K562 (cell line): ENCODE measurements around the gene GDF9. TPM values are rescaled to one million over a fixed set of nuclear protein-coding genes. Genes with fewer than 3 reads are reported as not detected.
A peak's percentile ranks its signal among the peaks of the same experiment; 100 is the strongest.

ENCODE experiments used
- CEBPG ChIP-seq, 3 experiments: fragments of 200-800 bp in 1 of 3; sonication (Bioruptor generic) in 1 of 3; sonication (generic) in 1 of 3; formaldehyde crosslinking in 1 of 3; IDR thresholded peaks in 2 of 3; conservative IDR thresholded peaks in 1 of 3; 2 replicates each; pipeline versions ENCODE4 v1.6.1 to v1.8.0; 2016 to 2022; ENCODE audit warnings: missing compliant biosample characterization in 2 of 3, missing genetic modification characterization in 2 of 3, mild to moderate bottlenecking in 1 of 3, missing genetic modification reagents in 1 of 3
- FOXM1 ChIP-seq, 2 experiments: fragments of 450-650 bp in 1 of 2; sonication (generic) in 1 of 2; formaldehyde crosslinking in 1 of 2; IDR thresholded peaks; 2 replicates each; pipeline versions ENCODE4 v1.6.1 to v1.9.0; 2017 to 2022; ENCODE audit warnings: low read depth in 2 of 2, mild to moderate bottlenecking in 2 of 2, missing genetic modification reagents in 1 of 2, moderate library complexity in 1 of 2
- HMGN3 ChIP-seq: IDR thresholded peaks from 2 replicates; pipeline ENCODE4 v1.6.1; 2011; ENCODE audit warnings: borderline replicate concordance, low read depth, mild to moderate bottlenecking, mixed read lengths, low read length; ENCODE audit not compliant: insufficient read length; ENCODE audit errors: extremely low read depth
- MBD1 ChIP-seq: fragments of 250-450 bp; sonication (Bioruptor Pico); IDR thresholded peaks from 2 replicates; pipeline ENCODE4 v1.8.0; 2022; ENCODE audit warnings: inconsistent platforms
- MCM3 ChIP-seq: fragments of 450-650 bp; IDR thresholded peaks from 2 replicates; pipeline ENCODE4 v1.6.1; 2016
- MITF ChIP-seq: IDR thresholded peaks from 2 replicates; pipeline ENCODE4 v1.6.1; 2014; ENCODE audit warnings: antibody characterized with exemption
- MYNN ChIP-seq, 2 experiments: sonication (generic); formaldehyde crosslinking in 1 of 2; IDR thresholded peaks; 2 replicates each; pipeline versions ENCODE4 v1.5.0 to v1.6.1; 2016 to 2020; ENCODE audit warnings: antibody characterized with exemption in 1 of 2, missing genetic modification reagents in 1 of 2
- RBM17 ChIP-seq: fragments of 200-400 bp; formaldehyde crosslinking; IDR thresholded peaks from 2 replicates; pipeline ENCODE4 v1.6.1; 2017; ENCODE audit warnings: low read depth, mild to moderate bottlenecking, low read length, borderline replicate concordance
- RBM34 ChIP-seq: fragments of 200-400 bp; formaldehyde crosslinking; IDR thresholded peaks from 2 replicates; pipeline ENCODE4 v1.6.1; 2018; ENCODE audit warnings: low read length, borderline replicate concordance; ENCODE audit not compliant: insufficient read depth
- SRSF9 ChIP-seq: fragments of 200-400 bp; formaldehyde crosslinking; IDR thresholded peaks from 2 replicates; pipeline ENCODE4 v1.6.1; 2017; ENCODE audit warnings: low read depth, low read length, borderline replicate concordance
- THRAP3 ChIP-seq: fragments of 450-650 bp; IDR thresholded peaks from 2 replicates; pipeline ENCODE4 v1.6.1; 2016; ENCODE audit warnings: mild to moderate bottlenecking, inconsistent platforms, borderline replicate concordance
- ZBTB26 ChIP-seq: fragments of 450-650 bp; formaldehyde crosslinking; IDR thresholded peaks from 2 replicates; pipeline ENCODE4 v1.4.0; 2022; ENCODE audit warnings: missing genetic modification characterization
- ZC3H11A ChIP-seq: IDR thresholded peaks from 2 replicates; pipeline ENCODE4 v1.6.1; 2012; ENCODE audit warnings: low read depth, low read length, improper control_type of control experiment
- ZKSCAN1 ChIP-seq: fragments of 150-350 bp; IDR thresholded peaks from 2 replicates; pipeline ENCODE4 v1.6.1; 2016; ENCODE audit warnings: low read depth, low read length
- ZNF217 ChIP-seq: sonication (generic); formaldehyde crosslinking; IDR thresholded peaks from 2 replicates; pipeline ENCODE4 v1.8.0; 2022; ENCODE audit warnings: mild to moderate bottlenecking, missing genetic modification reagents
- ZNF518B ChIP-seq: fragments of 250-450 bp; sonication (Bioruptor Pico); IDR thresholded peaks from 2 replicates; pipeline ENCODE4 v1.5.0; 2021; ENCODE audit warnings: mild to moderate bottlenecking, moderate library complexity
- ZSCAN29 ChIP-seq: fragments of 450-650 bp; IDR thresholded peaks from 2 replicates; pipeline ENCODE4 v1.6.1; 2017
- polyA plus RNA-seq, 8 experiments: library from polyadenylated mRNA; depleted of rRNA in 4 of 8; stranded (reverse) in 5 of 8; unstranded in 3 of 8; fragments of >200 nt; fragmentation: Nextera tagmentation in 2 of 8; fragmentation: Illumina TruSeq in 1 of 8; extraction: Ambion mirVana in 2 of 8; extraction: Trizol in 1 of 8; gene quantifications; 2 replicates each; pipeline versions ENCODE4 v1.2.1 to v1.2.3, GENCODE V29; 2011 to 2014; ENCODE audit warnings: inconsistent platforms in 1 of 8, missing spikeins in 1 of 8
- total RNA-seq, 7 experiments: library from RNA; depleted of rRNA in 6 of 7; stranded (reverse); fragments of >200 nt in 6 of 7; fragmentation: Illumina TruSeq in 2 of 7; extraction: Trizol in 2 of 7; gene quantifications; 2 replicates each; pipeline versions ENCODE4 v1.2.1 to v1.2.3, GENCODE V29; 2011 to 2021; ENCODE audit warnings: low replicate concordance in 1 of 7

Gene GDF9
- total and polyA plus RNA-seq, 9 of the 15 experiments (the other 6 are each of a cell fraction or from before 2014, with no cell fraction given), result 0.10 to 0.70 (median 0.20) TPM; not detected in 1

GRCh38 chr5:132866342-132867045, at the start of gene GDF9, which contains the start of gene UQCRQ (continued):
- TF ChIP-seq MBD1 (CRISPR knock-in tag) (no peak), FOXM1 (IDR thresholded peaks at IDR 0.05; ENCODE audit: low read depth) (no peak), FOXM1 (CRISPR knock-in tag; IDR thresholded peaks at IDR 0.05; ENCODE audit: low read depth) (peak; percentile 45; the same call in 1 of the 2 replicates), ZNF217 (CRISPR knock-in tag) (no peak), MCM3 (no peak), HMGN3 (no peak), ZKSCAN1 (peak; percentile 100), ZBTB26 (CRISPR knock-in tag) (no peak), THRAP3 (no peak), MYNN (IDR thresholded peaks at IDR 0.05) (no peak), MYNN (CRISPR knock-in tag; IDR thresholded peaks at IDR 0.05) (no peak), ZSCAN29 (no peak), RBM17 (no peak), CEBPG (CRISPR knock-in tag; IDR thresholded peaks at IDR 0.05) (0 out of 2 replicates have a peak, but pooled peaks have one; percentile 2), CEBPG (tag; conservative IDR thresholded peaks at IDR 0.05 in 1 of 2, IDR thresholded peaks at IDR 0.05 in 1 of 2) (no peak), RBM34 (no peak), ZNF518B (CRISPR knock-in tag) (no peak), ZC3H11A (no peak), MITF (no peak), SRSF9 (no peak)
